OCI-LY3 (cell line): ENCODE measurements around the gene SPCS3.
"Not testable (repeated sequence)": the region's sequence is repeated elsewhere in the genome, so short reads cannot be mapped to it uniquely, and the experiment has no call there.

Experiments used
- EZH2phosphoT487 ChIP-seq: fragments of 200-600 bp; shearing (Covaris generic); IDR thresholded peaks from 2 replicates; pipeline ENCODE4 v1.6.1; 2018; ENCODE audit warnings: antibody characterized with exemption, mixed run types, low read depth
- TF ChIP-seq, protein P1 (sequence below): fragments of 200-600, 300-600 bp; sonication (generic); IDR thresholded peaks from 2 replicates; pipeline ENCODE4 v1.5.1; 2014; ENCODE audit warnings: antibody characterized with exemption, low read length, low read depth

- TF ChIP-seq, protein P1, sequence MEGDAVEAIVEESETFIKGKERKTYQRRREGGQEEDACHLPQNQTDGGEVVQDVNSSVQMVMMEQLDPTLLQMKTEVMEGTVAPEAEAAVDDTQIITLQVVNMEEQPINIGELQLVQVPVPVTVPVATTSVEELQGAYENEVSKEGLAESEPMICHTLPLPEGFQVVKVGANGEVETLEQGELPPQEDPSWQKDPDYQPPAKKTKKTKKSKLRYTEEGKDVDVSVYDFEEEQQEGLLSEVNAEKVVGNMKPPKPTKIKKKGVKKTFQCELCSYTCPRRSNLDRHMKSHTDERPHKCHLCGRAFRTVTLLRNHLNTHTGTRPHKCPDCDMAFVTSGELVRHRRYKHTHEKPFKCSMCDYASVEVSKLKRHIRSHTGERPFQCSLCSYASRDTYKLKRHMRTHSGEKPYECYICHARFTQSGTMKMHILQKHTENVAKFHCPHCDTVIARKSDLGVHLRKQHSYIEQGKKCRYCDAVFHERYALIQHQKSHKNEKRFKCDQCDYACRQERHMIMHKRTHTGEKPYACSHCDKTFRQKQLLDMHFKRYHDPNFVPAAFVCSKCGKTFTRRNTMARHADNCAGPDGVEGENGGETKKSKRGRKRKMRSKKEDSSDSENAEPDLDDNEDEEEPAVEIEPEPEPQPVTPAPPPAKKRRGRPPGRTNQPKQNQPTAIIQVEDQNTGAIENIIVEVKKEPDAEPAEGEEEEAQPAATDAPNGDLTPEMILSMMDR, result not testable (repeated sequence)
- TF ChIP-seq EZH2phosphoT487, result not testable (repeated sequence)
Observed at GRCh38 chr4:176279560-176279959, 40.2 kb upstream of the SPCS3 start.
